ENCODE results near the gene LRRC56. TPM values are rescaled to one million over a fixed set of nuclear protein-coding genes. Genes with fewer than 3 reads are reported as not detected.

LRRC56 gene
- total and polyA plus RNA-seq, 2 of the 13 experiments (the other 11 are each of a cell fraction or from before 2014, with no cell fraction given) = 0.11 to 0.29 TPM

- TF ChIP-seq ZBTB43 (CRISPR knock-in tag; conservative IDR thresholded peaks at IDR 0.05) (peak; percentile 54; the same call in 1 of the 2 replicates), BRD4 (CRISPR knock-in tag; IDR thresholded peaks at IDR 0.05) (no peak), MIER3 (CRISPR knock-in tag; IDR thresholded peaks at IDR 0.05; ENCODE audit: borderline replicate concordance) (0 out of 2 replicates have a peak, but pooled peaks have one; percentile 15), ZNF883 (CRISPR knock-in tag; IDR thresholded peaks at IDR 0.05; ENCODE audit: not compliant biosample characterization) (peak; percentile 50), KLF12 (CRISPR knock-in tag; IDR thresholded peaks at IDR 0.05; ENCODE audit: borderline replicate concordance) (0 out of 2 replicates have a peak, but pooled peaks have one; percentile 44), SRSF9 (IDR thresholded peaks at IDR 0.05; ENCODE audit: borderline replicate concordance, insufficient read depth, low read depth, low read length, poor library complexity, severe bottlenecking) (no peak), ZNF431 (CRISPR knock-in tag; IDR thresholded peaks at IDR 0.05; ENCODE audit: borderline replicate concordance, low read depth) (no peak), ZFP82 (CRISPR knock-in tag; IDR thresholded peaks at IDR 0.05; ENCODE audit: borderline replicate concordance) (no peak), KLF16 (CRISPR knock-in tag; IDR thresholded peaks at IDR 0.05) (peak in 1 of 2 experiments; percentile 69; a peak in 1 of 4 replicates), ZNF773 (CRISPR knock-in tag; IDR thresholded peaks at IDR 0.05; ENCODE audit: borderline replicate concordance) (peak; percentile 63; the same call in 1 of the 2 replicates), SALL1 (CRISPR knock-in tag; IDR thresholded peaks at IDR 0.05) (peak; percentile 47), ZNF292 (CRISPR knock-in tag; IDR thresholded peaks at IDR 0.05; ENCODE audit: borderline replicate concordance, low read depth) (no peak), HNRNPLL (IDR thresholded peaks at IDR 0.05; ENCODE audit: low read depth, low read length, poor library complexity, severe bottlenecking) (peak; percentile 73), ZBTB21 (CRISPR knock-in tag; IDR thresholded peaks at IDR 0.05) (no peak), ZFP90 (CRISPR knock-in tag; IDR thresholded peaks at IDR 0.05; ENCODE audit: borderline replicate concordance) (peak; percentile 36; the same call in 1 of the 2 replicates)
- TF ChIP-seq, protein P1, sequence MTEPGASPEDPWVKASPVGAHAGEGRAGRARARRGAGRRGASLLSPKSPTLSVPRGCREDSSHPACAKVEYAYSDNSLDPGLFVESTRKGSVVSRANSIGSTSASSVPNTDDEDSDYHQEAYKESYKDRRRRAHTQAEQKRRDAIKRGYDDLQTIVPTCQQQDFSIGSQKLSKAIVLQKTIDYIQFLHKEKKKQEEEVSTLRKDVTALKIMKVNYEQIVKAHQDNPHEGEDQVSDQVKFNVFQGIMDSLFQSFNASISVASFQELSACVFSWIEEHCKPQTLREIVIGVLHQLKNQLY (CRISPR knock-in tag; IDR thresholded peaks at IDR 0.05) = no peak
- TF ChIP-seq, protein P2, sequence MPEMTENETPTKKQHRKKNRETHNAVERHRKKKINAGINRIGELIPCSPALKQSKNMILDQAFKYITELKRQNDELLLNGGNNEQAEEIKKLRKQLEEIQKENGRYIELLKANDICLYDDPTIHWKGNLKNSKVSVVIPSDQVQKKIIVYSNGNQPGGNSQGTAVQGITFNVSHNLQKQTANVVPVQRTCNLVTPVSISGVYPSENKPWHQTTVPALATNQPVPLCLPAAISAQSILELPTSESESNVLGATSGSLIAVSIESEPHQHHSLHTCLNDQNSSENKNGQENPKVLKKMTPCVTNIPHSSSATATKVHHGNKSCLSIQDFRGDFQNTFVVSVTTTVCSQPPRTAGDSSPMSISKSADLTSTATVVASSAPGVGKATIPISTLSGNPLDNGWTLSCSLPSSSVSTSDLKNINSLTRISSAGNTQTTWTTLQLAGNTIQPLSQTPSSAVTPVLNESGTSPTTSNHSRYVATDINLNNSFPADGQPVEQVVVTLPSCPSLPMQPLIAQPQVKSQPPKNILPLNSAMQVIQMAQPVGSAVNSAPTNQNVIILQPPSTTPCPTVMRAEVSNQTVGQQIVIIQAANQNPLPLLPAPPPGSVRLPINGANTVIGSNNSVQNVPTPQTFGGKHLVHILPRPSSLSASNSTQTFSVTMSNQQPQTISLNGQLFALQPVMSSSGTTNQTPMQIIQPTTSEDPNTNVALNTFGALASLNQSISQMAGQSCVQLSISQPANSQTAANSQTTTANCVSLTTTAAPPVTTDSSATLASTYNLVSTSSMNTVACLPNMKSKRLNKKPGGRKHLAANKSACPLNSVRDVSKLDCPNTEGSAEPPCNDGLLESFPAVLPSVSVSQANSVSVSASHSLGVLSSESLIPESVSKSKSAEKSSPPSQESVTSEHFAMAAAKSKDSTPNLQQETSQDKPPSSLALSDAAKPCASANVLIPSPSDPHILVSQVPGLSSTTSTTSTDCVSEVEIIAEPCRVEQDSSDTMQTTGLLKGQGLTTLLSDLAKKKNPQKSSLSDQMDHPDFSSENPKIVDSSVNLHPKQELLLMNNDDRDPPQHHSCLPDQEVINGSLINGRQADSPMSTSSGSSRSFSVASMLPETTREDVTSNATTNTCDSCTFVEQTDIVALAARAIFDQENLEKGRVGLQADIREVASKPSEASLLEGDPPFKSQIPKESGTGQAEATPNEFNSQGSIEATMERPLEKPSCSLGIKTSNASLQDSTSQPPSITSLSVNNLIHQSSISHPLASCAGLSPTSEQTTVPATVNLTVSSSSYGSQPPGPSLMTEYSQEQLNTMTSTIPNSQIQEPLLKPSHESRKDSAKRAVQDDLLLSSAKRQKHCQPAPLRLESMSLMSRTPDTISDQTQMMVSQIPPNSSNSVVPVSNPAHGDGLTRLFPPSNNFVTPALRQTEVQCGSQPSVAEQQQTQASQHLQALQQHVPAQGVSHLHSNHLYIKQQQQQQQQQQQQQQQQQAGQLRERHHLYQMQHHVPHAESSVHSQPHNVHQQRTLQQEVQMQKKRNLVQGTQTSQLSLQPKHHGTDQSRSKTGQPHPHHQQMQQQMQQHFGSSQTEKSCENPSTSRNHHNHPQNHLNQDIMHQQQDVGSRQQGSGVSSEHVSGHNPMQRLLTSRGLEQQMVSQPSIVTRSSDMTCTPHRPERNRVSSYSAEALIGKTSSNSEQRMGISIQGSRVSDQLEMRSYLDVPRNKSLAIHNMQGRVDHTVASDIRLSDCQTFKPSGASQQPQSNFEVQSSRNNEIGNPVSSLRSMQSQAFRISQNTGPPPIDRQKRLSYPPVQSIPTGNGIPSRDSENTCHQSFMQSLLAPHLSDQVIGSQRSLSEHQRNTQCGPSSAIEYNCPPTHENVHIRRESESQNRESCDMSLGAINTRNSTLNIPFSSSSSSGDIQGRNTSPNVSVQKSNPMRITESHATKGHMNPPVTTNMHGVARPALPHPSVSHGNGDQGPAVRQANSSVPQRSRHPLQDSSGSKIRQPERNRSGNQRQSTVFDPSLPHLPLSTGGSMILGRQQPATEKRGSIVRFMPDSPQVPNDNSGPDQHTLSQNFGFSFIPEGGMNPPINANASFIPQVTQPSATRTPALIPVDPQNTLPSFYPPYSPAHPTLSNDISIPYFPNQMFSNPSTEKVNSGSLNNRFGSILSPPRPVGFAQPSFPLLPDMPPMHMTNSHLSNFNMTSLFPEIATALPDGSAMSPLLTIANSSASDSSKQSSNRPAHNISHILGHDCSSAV (CRISPR knock-in tag; IDR thresholded peaks at IDR 0.05; ENCODE audit: borderline replicate concordance) = no peak
Measured at GRCh38 chr11:535519-536454, 1.5 kb upstream of the LRRC56 start, which contains the start of gene HRAS (continued).
